HFF-Myc (cell line): ENCODE results near the gene TTC9.

ENCODE experiments used
- DNase-seq: peaks from one replicate; pipeline ENCODE4 v3.0.0-alpha.2; 2011; ENCODE audit warnings: low read depth; ENCODE audit errors: extremely low read depth
- H3K4me3 ChIP-seq: replicated peaks from 2 replicates; pipeline ENCODE4 v1.5.1; 2011; ENCODE audit warnings: low read depth, mild to moderate bottlenecking, control low read depth, low read length
- TF ChIP-seq, protein P1 (sequence below): IDR thresholded peaks from 2 replicates; pipeline ENCODE4 v1.5.1; 2012; ENCODE audit warnings: mild to moderate bottlenecking, low read depth, low read length, control low read depth; ENCODE audit errors: missing control alignments

Gene TTC9

GRCh38 chr14:70704960-70705359 is 63.2 kb downstream of the TTC9 start:
- TF ChIP-seq, protein P1, sequence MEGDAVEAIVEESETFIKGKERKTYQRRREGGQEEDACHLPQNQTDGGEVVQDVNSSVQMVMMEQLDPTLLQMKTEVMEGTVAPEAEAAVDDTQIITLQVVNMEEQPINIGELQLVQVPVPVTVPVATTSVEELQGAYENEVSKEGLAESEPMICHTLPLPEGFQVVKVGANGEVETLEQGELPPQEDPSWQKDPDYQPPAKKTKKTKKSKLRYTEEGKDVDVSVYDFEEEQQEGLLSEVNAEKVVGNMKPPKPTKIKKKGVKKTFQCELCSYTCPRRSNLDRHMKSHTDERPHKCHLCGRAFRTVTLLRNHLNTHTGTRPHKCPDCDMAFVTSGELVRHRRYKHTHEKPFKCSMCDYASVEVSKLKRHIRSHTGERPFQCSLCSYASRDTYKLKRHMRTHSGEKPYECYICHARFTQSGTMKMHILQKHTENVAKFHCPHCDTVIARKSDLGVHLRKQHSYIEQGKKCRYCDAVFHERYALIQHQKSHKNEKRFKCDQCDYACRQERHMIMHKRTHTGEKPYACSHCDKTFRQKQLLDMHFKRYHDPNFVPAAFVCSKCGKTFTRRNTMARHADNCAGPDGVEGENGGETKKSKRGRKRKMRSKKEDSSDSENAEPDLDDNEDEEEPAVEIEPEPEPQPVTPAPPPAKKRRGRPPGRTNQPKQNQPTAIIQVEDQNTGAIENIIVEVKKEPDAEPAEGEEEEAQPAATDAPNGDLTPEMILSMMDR: no peak
- H3K4me3 ChIP-seq: no peak overlapping the region
- no peak for DNase-seq

GRCh38 chr14:70706177-70706576 is 64.5 kb downstream of the TTC9 start:
- no peak for DNase-seq
- H3K4me3 ChIP-seq: no peak overlapping the region
- TF ChIP-seq, protein P1: no peak

DNA sequence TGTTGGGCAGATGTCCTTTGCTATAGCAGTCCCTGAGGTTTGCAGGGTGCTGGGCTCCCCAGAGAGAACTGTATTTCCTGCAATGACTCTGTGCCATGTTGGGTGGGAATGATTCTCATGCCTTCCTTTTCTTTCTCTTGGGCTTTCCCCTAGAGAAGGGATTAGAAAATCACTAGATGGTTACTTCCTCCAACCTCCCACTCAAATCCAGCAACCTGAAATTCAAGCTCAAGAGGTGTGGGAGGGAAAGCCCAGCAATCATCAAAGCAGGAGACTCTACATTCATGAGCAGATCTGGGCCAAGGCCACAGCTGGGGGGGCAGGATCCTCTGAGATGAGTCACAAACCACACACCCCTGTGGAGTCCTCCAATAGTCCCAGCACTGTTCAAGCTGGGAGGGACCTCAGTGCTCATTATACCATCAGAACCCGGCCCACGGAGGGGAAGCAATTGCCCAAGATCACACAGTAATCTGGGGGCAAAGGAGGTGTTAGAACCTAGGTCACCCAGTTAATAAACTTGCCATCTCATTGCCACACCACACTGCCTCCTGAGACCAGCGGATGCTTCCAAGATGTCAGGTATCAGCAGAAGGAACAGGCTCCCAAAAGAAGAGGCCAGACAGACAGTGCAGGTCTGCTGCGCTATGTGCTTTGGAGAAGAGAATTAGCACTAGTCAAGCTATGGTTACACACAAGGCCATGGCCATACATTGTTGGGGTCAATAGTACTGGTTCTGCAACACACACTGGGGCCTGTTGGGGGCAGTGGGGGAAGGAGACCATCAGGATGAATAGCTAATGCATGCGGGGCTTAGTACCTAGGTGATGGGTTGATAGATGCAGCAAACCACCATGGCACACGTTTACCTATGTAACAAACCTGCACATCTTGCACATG is 65.7 kb downstream of the TTC9 start:
- TF ChIP-seq, protein P1: no peak
- H3K4me3 ChIP-seq: no peak overlapping the region
- DNase-seq: peak; percentile 19

GRCh38 chr14:70708717-70709570 is 67.2 kb downstream of the TTC9 start:
- no peak for DNase-seq

DNA sequence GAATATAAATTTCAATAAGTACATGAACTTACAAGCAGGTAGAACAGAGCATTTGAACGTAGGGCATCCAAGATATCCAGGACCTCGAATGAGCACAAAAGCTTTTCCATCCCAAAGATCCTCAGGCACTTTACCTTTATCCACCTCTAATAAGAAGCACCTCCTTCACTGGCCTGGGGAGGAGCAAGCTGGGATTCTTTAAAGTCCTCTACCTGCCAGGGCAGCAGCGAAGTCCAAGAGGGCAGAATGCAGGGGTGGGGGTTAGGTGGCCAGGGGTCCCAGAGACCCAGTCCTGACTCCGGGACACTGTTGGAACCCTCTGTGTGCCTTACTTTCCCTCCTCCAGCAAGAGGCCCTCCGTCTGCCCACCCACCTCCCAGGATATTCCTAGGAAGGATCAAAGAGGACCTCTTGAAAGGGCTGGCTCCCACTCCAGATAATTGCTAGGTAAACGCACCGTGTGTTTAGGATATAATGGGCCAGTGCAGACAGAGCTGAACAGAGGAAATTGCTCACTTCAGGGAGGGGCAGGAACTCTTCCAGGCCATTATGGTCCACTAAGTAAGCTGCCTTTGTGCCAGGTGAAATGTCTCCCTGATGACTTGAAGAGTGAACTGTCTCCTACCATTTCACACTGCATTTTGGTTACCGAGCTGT is 68.1 kb downstream of the TTC9 start:
- TF ChIP-seq, protein P1: no peak
- no peak overlapping the region for H3K4me3 ChIP-seq
- no peak for DNase-seq

More at GRCh38 chr14:70708717-70709570, 67.2 kb downstream of the TTC9 start:
- TF ChIP-seq, protein P1: no peak
- no peak overlapping the region for H3K4me3 ChIP-seq

- no peak for DNase-seq
- H3K4me3 ChIP-seq: no peak overlapping the region
- TF ChIP-seq, protein P1: no peak
Measured at GRCh38 chr14:70711451-70711850, 69.7 kb downstream of the TTC9 start.
